HCEC 1CT (cell line): Measurements from ENCODE around the gene IFNL2.
"Not testable (repeated sequence)": the region's sequence is repeated elsewhere in the genome, so short reads cannot be mapped to it uniquely, and the experiment has no call there.

Source experiments
- DNase-seq: peaks from one replicate; pipeline ENCODE4 v3.0.0-alpha.2; 2017

Gene IFNL2

GRCh38 chr19:39297931-39298634 lies 29.9 kb downstream of the IFNL2 start:
- DNase-seq: no peak

- no peak for DNase-seq
These were observed 31.2 kb downstream of the IFNL2 start for GRCh38 chr19:39299404-39299803.

GRCh38 chr19:39299832-39300231 lies 31.6 kb downstream of the IFNL2 start:
- DNase-seq: no peak

GRCh38 chr19:39301021-39301420 lies 32.8 kb downstream of the IFNL2 start:
- no peak for DNase-seq

- DNase-seq: no peak
These were observed 33.4 kb downstream of the IFNL2 start for GRCh38 chr19:39301562-39301961.

GRCh38 chr19:39303373-39304184 lies 35.4 kb downstream of the IFNL2 start:
- DNase-seq: no peak

GRCh38 chr19:39304185-39304513 lies 36.0 kb downstream of the IFNL2 start:
- DNase-seq: no peak

- DNase-seq: no peak
These were observed 36.7 kb downstream of the IFNL2 start for GRCh38 chr19:39304701-39305571.

- DNase-seq: no peak
These were observed 37.9 kb downstream of the IFNL2 start for GRCh38 chr19:39306075-39306474.

GRCh38 chr19:39307046-39307821 lies 39.0 kb downstream of the IFNL2 start:
- no peak for DNase-seq

GRCh38 chr19:39307822-39308530 lies 39.8 kb downstream of the IFNL2 start:
- DNase-seq: no peak

- no peak for DNase-seq
These were observed 40.5 kb downstream of the IFNL2 start for GRCh38 chr19:39308531-39309304.

GRCh38 chr19:39309305-39309670 lies 41.1 kb downstream of the IFNL2 start:
- DNase-seq: not testable (repeated sequence)

GRCh38 chr19:39310558-39311311 lies 42.5 kb downstream of the IFNL2 start:
- DNase-seq: no peak

GRCh38 chr19:39314016-39314728 lies 46.0 kb downstream of the IFNL2 start:
- DNase-seq: no peak

- no peak for DNase-seq
These were observed 47.7 kb downstream of the IFNL2 start for GRCh38 chr19:39315933-39316332.

- no peak for DNase-seq
These were observed 48.6 kb downstream of the IFNL2 start for GRCh38 chr19:39316627-39317321.

- DNase-seq: no peak
These were observed 49.3 kb downstream of the IFNL2 start for GRCh38 chr19:39317476-39317875.

- no peak for DNase-seq
These were observed 49.9 kb downstream of the IFNL2 start for GRCh38 chr19:39318071-39318470.
